B cell (primary cell): ENCODE data around the gene NMNAT2. TPM values are rescaled to one million over a fixed set of nuclear protein-coding genes. Genes with fewer than 3 reads are reported as not detected.

Experiments used
- ATAC-seq: fragments of 200-7000 bp; cut with Tn5 transposase; one replicate; pipeline ENCODE4 v1.10.0; 2021; ENCODE audit warnings: low read depth, mild to moderate bottlenecking, moderate number of reproducible peaks, moderate library complexity
- CTCF ChIA-PET: fragments of 350-600 bp; sonication (Branson Sonifier 250); formaldehyde crosslinking; loops from one replicate; lab custom pipeline; 2021; ENCODE audit warnings: antibody characterized with exemption, inconsistent platforms; lab: Charles Lee
- POLR2A ChIA-PET: fragments of 350-600 bp; sonication (Branson Sonifier 250); formaldehyde crosslinking; loops from one replicate; lab custom pipeline; 2021; ENCODE audit warnings: antibody characterized with exemption; lab: Charles Lee
- DNase-seq: peaks from one replicate; pipeline ENCODE4 v3.0.0; 2013
- H2AFZ ChIP-seq: 2 replicates; pipeline ENCODE4 v1.6.1; 2012; ENCODE audit warnings: mild to moderate bottlenecking, low read depth, low read length; ENCODE audit not compliant: insufficient read depth, poor library complexity, severe bottlenecking
- H3K27ac ChIP-seq, 2 donors: 1 replicate in 1 of 2; 2 replicates in 1 of 2; pipeline ENCODE4 v1.5.1; 2012 to 2013; ENCODE audit warnings: low read length in 2 of 2, mild to moderate bottlenecking in 2 of 2, moderate library complexity in 1 of 2
- H3K27me3 ChIP-seq, 4 experiments: fragments of 200-600 bp in 1 of 4; sonication (generic) in 1 of 4; replicated peaks in 1 of 4; 1 replicate in 2 of 4; 2 replicates in 2 of 4; pipeline versions ENCODE4 v1.6.1 to v1.7.0; 2013 to 2016; ENCODE audit warnings: low read length in 3 of 4, mild to moderate bottlenecking in 2 of 4, mixed read lengths in 1 of 4, moderate library complexity in 1 of 4; ENCODE audit not compliant: insufficient read depth in 4 of 4, control insufficient read depth in 3 of 4; ENCODE audit errors: control extremely low read depth in 1 of 4
- H3K36me3 ChIP-seq, 2 experiments: replicated peaks in 1 of 2; 1 replicate in 1 of 2; 2 replicates in 1 of 2; pipeline versions ENCODE4 v1.6.1 to v1.7.1; 2013; ENCODE audit warnings: low read length in 1 of 2; ENCODE audit not compliant: insufficient read depth in 2 of 2, control insufficient read depth in 1 of 2; ENCODE audit errors: control extremely low read depth in 1 of 2, extremely low read depth in 1 of 2
- H3K4me1 ChIP-seq, 2 donors: fragments of 200-600 bp in 1 of 2; sonication (generic) in 1 of 2; 1 replicate in 1 of 2; 2 replicates in 1 of 2; pipeline versions ENCODE4 v1.5.1 to v1.6.1; 2013 to 2017; ENCODE audit warnings: low read length in 2 of 2; ENCODE audit not compliant: control insufficient read depth in 2 of 2, insufficient read depth in 2 of 2
- H3K4me2 ChIP-seq: replicated peaks from 2 replicates; pipeline ENCODE3; 2012; ENCODE audit warnings: mild to moderate bottlenecking, low read depth, low read length; ENCODE audit not compliant: poor library complexity, severe bottlenecking
- H3K4me3 ChIP-seq, 5 experiments: fragments of 200-600 bp in 1 of 5; sonication (generic) in 1 of 5; 1 replicate in 3 of 5; 2 replicates in 2 of 5; pipeline versions ENCODE4 v1.5.1 to v1.7.0; 2011 to 2016; ENCODE audit warnings: low read length in 4 of 5, mild to moderate bottlenecking in 4 of 5, low read depth in 2 of 5, control low read depth in 1 of 5, moderate library complexity in 1 of 5; ENCODE audit not compliant: insufficient read depth in 1 of 5; ENCODE audit errors: control extremely low read depth in 1 of 5, extremely low read depth in 1 of 5
- H3K79me2 ChIP-seq: fragments of 200-600 bp; sonication (generic); one replicate; pipeline ENCODE4 v1.6.0; 2016; ENCODE audit warnings: low read length; ENCODE audit not compliant: control insufficient read depth, insufficient read depth
- H3K9ac ChIP-seq: fragments of 200-600 bp; sonication (generic); 2 replicates; pipeline ENCODE4 v1.6.1; 2017; ENCODE audit warnings: mild to moderate bottlenecking, low read length, moderate library complexity
- H3K9me3 ChIP-seq, 3 donors: one replicate each; pipeline versions ENCODE4 v1.6.1 to v1.7.1; 2013; ENCODE audit warnings: low read length in 2 of 3; ENCODE audit not compliant: control insufficient read depth in 2 of 3, insufficient read depth in 1 of 3; ENCODE audit errors: control extremely low read depth in 1 of 3
- H4K20me1 ChIP-seq: 2 replicates; pipeline ENCODE4 v1.6.0; 2012; ENCODE audit warnings: mild to moderate bottlenecking, low read length; ENCODE audit not compliant: insufficient read depth, control insufficient read depth, poor library complexity, severe bottlenecking
- H3K27ac Mint-ChIP-seq: one replicate; pipeline ENCODE4 v1.8.0; 2021; ENCODE audit warnings: mixed read lengths
- H3K27me3 Mint-ChIP-seq: one replicate; pipeline ENCODE4 v1.8.0; 2021; ENCODE audit warnings: mixed read lengths
- H3K4me1 Mint-ChIP-seq: one replicate; pipeline ENCODE4 v1.8.0; 2021; ENCODE audit warnings: mixed read lengths
- H3K4me3 Mint-ChIP-seq: one replicate; pipeline ENCODE4 v1.8.0; 2021; ENCODE audit warnings: mixed read lengths
- H3K9me3 Mint-ChIP-seq: one replicate; pipeline ENCODE4 v1.8.0; 2022; ENCODE audit warnings: mixed read lengths; ENCODE audit not compliant: insufficient read depth
- CTCF ChIP-seq: fragments of 200-600 bp; IDR thresholded peaks from one replicate; pipeline ENCODE4 v1.8.0; 2022; ENCODE audit warnings: antibody characterized with exemption, mild to moderate bottlenecking
- EZH2 ChIP-seq: IDR thresholded peaks from 2 replicates; pipeline ENCODE4 v1.6.1; 2012; ENCODE audit warnings: borderline replicate concordance, low read depth, mild to moderate bottlenecking, moderate library complexity, low read length; ENCODE audit not compliant: insufficient read depth, poor library complexity, severe bottlenecking
- WGBS: methylation state at CpG from one replicate; pipeline ENCODE4 v1.1.5; 2013; ENCODE audit warnings: missing lambda C conversion rate; ENCODE audit not compliant: insufficient coverage; 5-methylcytosine and 5-hydroxymethylcytosine counted together
- intact Hi-C: fragments of 100-400 bp; cut with micrococcal nuclease; formaldehyde crosslinking; loops from one replicate; pipeline ENCODE4 v1.10.0; 2022
- polyA plus RNA-seq: library from polyadenylated mRNA; depleted of rRNA; stranded (reverse); fragments of >200 nt; gene quantifications from 2 replicates; pipeline ENCODE4 v1.2.3, GENCODE V29; 2012
- total RNA-seq, 2 donors: library from RNA; stranded (reverse); fragments of 120-200 nt in 1 of 2; gene quantifications; 1 replicate in 1 of 2; 2 replicates in 1 of 2; pipeline versions ENCODE4 v1.2.3 to v1.2.4, GENCODE V29; 2013 to 2022

NMNAT2 gene
- total and polyA plus RNA-seq, 2 donors (not counting 1 experiment from before 2014, with no cell fraction given) = not detected

GRCh38 chr1:183218971-183219615 lies 199.1 kb downstream of the NMNAT2 start:
- peaks cover 42% of the 10 kb centered on the region for H3K27me3 Mint-ChIP-seq
- WGBS = 7% methylated on average over 3 of the region's 5 CpGs
- DNase-seq = peak; percentile 18
- no peaks in the 10 kb centered on the region for H3K27me3 ChIP-seq
- no peak overlapping the region for H3K27ac ChIP-seq
- H3K9me3 ChIP-seq = no peaks in the 10 kb centered on the region
- H3K4me3 Mint-ChIP-seq = no peak overlapping the region
- peaks cover 0 to 4% of the 10 kb centered on the region in 2 donors for H3K4me1 ChIP-seq
- H4K20me1 ChIP-seq = no peaks in the 10 kb centered on the region
- ATAC-seq = no peak
- no peaks in the 10 kb centered on the region for H3K9me3 Mint-ChIP-seq
- H3K4me2 ChIP-seq = no peak overlapping the region
- H3K36me3 ChIP-seq = no peaks in the 10 kb centered on the region
- H3K79me2 ChIP-seq = no peaks in the 10 kb centered on the region
- intact Hi-C loops = no loop called here
- no peak overlapping the region for H3K27ac Mint-ChIP-seq
- POLR2A ChIA-PET = no interaction called here
- H3K4me3 ChIP-seq = no peak overlapping the region
- CTCF ChIA-PET = interaction anchor here (0.8 kb wide), 1 partner anchor 9 kb away, joined by 3 read pairs; no protein-coding TSS in a partner anchor
- no peak overlapping the region for H3K9ac ChIP-seq
- H2AFZ ChIP-seq = no peak overlapping the region
- peaks cover 4% of the 10 kb centered on the region for H3K4me1 Mint-ChIP-seq
- TF ChIP-seq CTCF (no peak), EZH2 (no peak)

DNA sequence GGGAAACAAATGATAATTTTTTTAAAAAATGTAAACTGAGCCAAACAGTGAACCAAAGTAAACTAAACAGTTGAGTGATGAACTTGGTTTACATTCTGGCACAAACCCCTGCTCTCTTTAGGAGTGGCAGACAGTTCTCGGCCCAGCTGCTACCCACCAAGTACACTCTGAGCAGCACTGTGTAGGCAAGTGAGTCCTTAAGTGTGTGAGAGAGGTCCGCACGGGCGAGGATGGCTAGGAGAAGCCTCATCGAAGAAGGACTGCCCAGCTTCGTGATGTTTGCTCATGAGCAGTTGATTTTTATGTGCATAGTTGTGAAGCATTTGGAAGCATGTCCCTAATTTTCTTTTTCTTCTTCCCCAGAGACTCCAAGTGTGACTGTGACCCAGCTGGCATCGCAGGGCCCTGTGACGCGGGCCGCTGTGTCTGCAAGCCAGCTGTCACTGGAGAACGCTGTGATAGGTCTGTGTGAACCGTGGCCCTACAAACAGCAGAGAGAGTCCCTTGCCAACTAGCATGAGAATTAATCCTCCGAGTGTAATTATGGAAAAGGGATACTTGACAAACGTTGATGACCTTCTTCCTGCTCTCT lies 200.1 kb downstream of the NMNAT2 start:
- H3K9me3 ChIP-seq = no peaks in the 10 kb centered on the region
- H3K27ac Mint-ChIP-seq = no peak overlapping the region
- ChIA-PET CTCF (interaction anchor here (0.8 kb wide), 1 partner anchor 10 kb away, joined by 3 read pairs; no protein-coding TSS in a partner anchor), POLR2A (no interaction called here)
- H3K9ac ChIP-seq = no peak overlapping the region
- no peaks in the 10 kb centered on the region for H3K27me3 ChIP-seq
- H3K4me2 ChIP-seq = no peak overlapping the region
- H3K4me3 ChIP-seq = no peak overlapping the region
- ATAC-seq (no peak), DNase-seq (no peak)
- no peak overlapping the region for H3K4me3 Mint-ChIP-seq
- no peak overlapping the region for H3K27ac ChIP-seq
- TF ChIP-seq CTCF (no peak), EZH2 (no peak)
- WGBS = 93% methylated on average over 11 of the region's 14 CpGs
- no peaks in the 10 kb centered on the region for H3K79me2 ChIP-seq
- H3K27me3 Mint-ChIP-seq = peaks cover 45% of the 10 kb centered on the region
- peaks cover 0 to 4% of the 10 kb centered on the region in 2 donors for H3K4me1 ChIP-seq
- intact Hi-C loops = no loop called here
- peaks cover 4% of the 10 kb centered on the region for H3K4me1 Mint-ChIP-seq
- H3K36me3 ChIP-seq = no peaks in the 10 kb centered on the region
- H2AFZ ChIP-seq = no peak overlapping the region
- no peaks in the 10 kb centered on the region for H3K9me3 Mint-ChIP-seq
- H4K20me1 ChIP-seq = no peaks in the 10 kb centered on the region
